Neuron (in vitro differentiated cells): ENCODE results near the gene PPM1D.
"Not testable (repeated sequence)": the region's sequence is repeated elsewhere in the genome, so short reads cannot be mapped to it uniquely, and the experiment has no call there.

Experiments
- H2AFZ ChIP-seq: one replicate; pipeline ENCODE4 v1.6.1; 2013; ENCODE audit warnings: low read depth, mild to moderate bottlenecking, inconsistent platforms, low read length, moderate library complexity
- H3K27me3 ChIP-seq: one replicate; pipeline ENCODE4 v1.6.1; 2013; ENCODE audit warnings: low read length; ENCODE audit not compliant: insufficient read depth
- H3K36me3 ChIP-seq: one replicate; pipeline ENCODE4 v1.6.1; 2013; ENCODE audit warnings: low read length; ENCODE audit not compliant: insufficient read depth
- H3K4me1 ChIP-seq: one replicate; pipeline ENCODE4 v1.6.1; 2013; ENCODE audit warnings: low read length; ENCODE audit not compliant: insufficient read depth
- H3K4me3 ChIP-seq: 2 replicates; pipeline ENCODE4 v1.5.1; 2013; ENCODE audit warnings: mild to moderate bottlenecking, low read length, moderate library complexity
- H3K9me3 ChIP-seq: one replicate; pipeline ENCODE4 v1.6.1; 2013; ENCODE audit warnings: low read length

Gene PPM1D

GRCh38 chr17:60599220-60599619 is 773 bp upstream of the PPM1D start:
- Histone ChIP-seq H3K4me3 (peak overlapping the region; percentile 97), H3K4me1 (peaks cover 9% of the 10 kb centered on the region), H2AFZ (peak overlapping the region; percentile 39), H3K9me3 (no peaks in the 10 kb centered on the region), H3K27me3 (no peaks in the 10 kb centered on the region), H3K36me3 (no peaks in the 10 kb centered on the region)

DNA sequence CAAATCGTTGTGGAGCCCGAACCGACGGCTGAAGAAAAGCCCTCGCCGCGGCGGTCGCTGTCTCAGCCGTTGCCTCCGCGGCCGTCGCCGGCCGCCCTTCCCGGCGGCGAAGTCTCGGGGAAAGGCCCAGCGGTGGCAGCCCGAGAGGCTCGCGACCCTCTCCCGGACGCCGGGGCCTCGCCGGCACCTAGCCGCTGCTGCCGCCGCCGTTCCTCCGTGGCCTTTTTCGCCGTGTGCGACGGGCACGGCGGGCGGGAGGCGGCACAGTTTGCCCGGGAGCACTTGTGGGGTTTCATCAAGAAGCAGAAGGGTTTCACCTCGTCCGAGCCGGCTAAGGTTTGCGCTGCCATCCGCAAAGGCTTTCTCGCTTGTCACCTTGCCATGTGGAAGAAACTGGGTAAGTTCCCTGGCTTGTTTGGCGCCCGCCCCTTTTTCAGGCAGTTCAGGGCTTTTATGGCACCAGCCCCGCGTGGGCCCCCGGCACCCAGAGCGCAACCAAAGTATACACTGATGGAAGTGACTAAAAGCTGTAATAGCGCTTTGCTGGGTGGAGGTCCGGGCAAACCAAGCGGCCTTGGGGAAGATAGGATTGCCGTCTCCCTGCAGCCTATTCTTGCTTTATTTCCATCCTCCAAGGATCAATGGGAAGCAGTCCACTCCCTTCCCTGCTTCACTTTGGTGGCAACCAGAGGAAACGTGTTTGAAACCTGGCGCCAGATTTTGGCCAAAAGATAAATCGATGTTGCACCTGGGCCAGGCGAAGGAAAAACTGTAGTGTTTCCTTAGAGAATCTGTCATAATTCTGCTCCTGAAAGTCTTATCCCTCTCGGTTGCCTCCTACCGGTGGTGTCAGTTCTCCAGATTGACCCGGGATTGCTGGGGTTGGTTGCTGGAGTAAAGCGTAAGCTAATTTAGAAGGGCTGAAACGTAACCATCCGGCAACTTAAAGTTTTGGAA is 775 bp downstream of the PPM1D start:
- Histone ChIP-seq H3K4me1 (peaks cover 9% of the 10 kb centered on the region), H2AFZ (peak overlapping the region; percentile 83), H3K9me3 (no peaks in the 10 kb centered on the region), H3K36me3 (no peaks in the 10 kb centered on the region), H3K4me3 (peak overlapping the region; percentile 97), H3K27me3 (no peaks in the 10 kb centered on the region)

DNA sequence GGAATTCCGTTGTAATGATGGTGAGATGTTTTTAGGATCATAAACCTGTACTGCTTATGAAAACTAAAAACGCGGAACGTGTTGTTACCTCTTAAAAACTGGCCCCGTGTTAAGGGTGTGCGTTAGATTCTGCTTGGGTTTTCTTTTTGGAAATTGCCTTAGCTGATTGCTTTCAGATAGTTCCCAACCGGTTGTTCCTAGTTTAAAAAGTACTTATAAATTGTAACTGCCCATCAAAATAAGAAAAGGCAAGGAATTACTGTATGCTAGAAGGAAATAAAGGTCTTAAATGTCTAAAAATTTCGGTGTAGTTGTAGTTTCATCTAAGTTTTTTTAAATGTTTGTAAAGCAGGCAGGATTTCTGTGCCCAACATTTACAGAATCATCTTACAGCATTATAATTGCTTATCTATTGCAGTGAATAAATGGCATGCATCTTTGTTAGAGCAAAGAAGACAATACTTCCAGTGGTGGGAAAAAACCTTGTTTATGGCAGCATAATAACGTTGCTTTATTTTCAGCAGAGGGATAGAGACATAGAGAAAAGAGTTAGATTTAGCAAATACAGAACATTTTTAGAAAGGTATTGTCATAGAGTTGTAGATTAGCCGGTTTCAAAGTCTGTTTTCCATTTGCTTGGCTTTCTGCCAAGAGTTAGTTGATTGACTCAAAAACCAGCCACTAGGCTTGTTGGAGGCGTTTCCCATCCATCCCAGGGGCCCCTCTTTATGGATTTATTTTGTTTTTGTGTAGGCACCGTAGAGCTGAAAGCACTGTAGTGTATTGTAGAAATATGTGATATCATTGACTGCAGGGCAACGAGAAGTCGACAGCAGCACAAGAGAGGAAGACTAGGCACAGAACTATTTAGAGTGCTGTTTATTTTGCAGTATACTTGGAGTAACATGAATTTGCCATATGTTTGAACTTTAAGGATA is 1.7 kb downstream of the PPM1D start:
- Histone ChIP-seq H3K36me3 (no peaks in the 10 kb centered on the region), H3K4me3 (peak overlapping the region; percentile 97), H3K27me3 (no peaks in the 10 kb centered on the region), H2AFZ (no peak overlapping the region), H3K9me3 (no peaks in the 10 kb centered on the region), H3K4me1 (peaks cover 9% of the 10 kb centered on the region)

DNA sequence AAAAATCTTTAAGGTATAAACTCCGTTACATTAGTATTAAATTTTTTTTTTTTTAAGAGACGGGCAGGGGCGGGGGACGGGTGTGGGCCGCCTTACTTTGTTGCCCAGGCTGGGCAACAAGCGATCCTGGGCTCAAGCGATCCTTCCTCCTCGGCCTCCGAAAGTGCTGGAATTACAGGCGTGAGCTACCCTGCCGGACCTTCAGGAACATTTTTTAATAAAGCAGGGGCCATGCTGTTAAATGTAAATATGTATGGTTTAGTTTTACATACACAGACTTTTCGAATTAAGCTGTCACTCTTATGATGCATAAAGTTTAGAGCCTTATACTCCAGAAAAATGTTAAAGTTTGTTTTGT is 2.4 kb downstream of the PPM1D start:
- no peaks in the 10 kb centered on the region for H3K27me3 ChIP-seq
- H3K9me3 ChIP-seq: no peaks in the 10 kb centered on the region
- H3K4me1 ChIP-seq: peaks cover 9% of the 10 kb centered on the region
- no peaks in the 10 kb centered on the region for H3K36me3 ChIP-seq
- H3K4me3 ChIP-seq: peak overlapping the region; percentile 97
- H2AFZ ChIP-seq: no peak overlapping the region

DNA sequence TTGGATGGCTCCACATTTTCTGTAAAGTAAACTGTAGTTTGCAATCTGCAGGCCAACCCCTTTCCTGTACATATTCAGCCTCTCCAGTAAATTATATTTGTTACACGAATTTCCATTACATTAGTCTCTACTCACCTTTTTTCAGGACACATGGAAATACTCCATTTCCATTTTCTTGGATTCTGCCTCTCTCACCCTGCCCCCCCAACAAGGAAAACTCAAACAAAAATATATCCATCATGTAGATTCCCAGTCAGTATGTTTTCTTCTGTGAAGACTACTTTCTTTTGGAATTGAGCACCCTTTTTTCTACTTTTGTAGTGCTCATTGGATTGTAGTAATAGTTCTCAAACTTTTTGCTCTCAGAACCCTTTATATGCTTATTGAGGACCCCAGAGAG is 2.9 kb downstream of the PPM1D start:
- Histone ChIP-seq H3K4me3 (peak overlapping the region; percentile 97), H3K36me3 (no peaks in the 10 kb centered on the region), H3K9me3 (no peaks in the 10 kb centered on the region), H3K27me3 (no peaks in the 10 kb centered on the region), H2AFZ (no peak overlapping the region), H3K4me1 (peaks cover 9% of the 10 kb centered on the region)

GRCh38 chr17:60603477-60603876 is 3.5 kb downstream of the PPM1D start:
- H3K4me3 ChIP-seq: peak overlapping the region; percentile 97
- H3K4me1 ChIP-seq, H3K9me3 ChIP-seq, H3K36me3 ChIP-seq, H3K27me3 ChIP-seq, H2AFZ ChIP-seq: not testable (repeated sequence)

- Histone ChIP-seq H3K9me3 (no peaks in the 10 kb centered on the region), H3K4me1 (peaks cover 4% of the 10 kb centered on the region), H3K36me3 (no peaks in the 10 kb centered on the region), H2AFZ (no peak overlapping the region), H3K4me3 (no peak overlapping the region), H3K27me3 (no peaks in the 10 kb centered on the region)
Observed at GRCh38 chr17:60604686-60605334, 4.8 kb downstream of the PPM1D start.

DNA sequence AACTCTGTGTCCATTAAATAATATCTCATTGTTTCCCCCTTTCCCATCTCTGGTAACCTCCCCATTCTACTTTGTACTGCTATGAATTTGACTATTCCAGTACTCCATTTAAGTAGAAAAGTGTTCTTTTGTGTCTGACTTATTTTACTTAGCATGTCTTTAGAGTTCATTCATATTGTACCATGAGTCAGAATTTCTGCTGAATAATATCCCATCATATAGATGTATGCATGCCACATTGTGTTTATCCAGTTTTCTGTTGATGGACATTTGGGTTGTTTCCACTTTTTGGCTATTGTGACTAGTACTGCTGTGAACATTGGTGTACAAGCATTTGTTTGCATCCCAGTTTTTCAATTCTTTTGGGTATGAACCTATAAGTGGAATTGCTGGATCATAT is 6.0 kb downstream of the PPM1D start:
- Histone ChIP-seq H2AFZ (no peak overlapping the region), H3K4me1 (peaks cover 4% of the 10 kb centered on the region), H3K36me3 (no peaks in the 10 kb centered on the region), H3K4me3 (no peak overlapping the region), H3K27me3 (no peaks in the 10 kb centered on the region), H3K9me3 (no peaks in the 10 kb centered on the region)

GRCh38 chr17:60610473-60610872 is 10.5 kb downstream of the PPM1D start:
- Histone ChIP-seq H2AFZ (no peak overlapping the region), H3K4me3 (no peak overlapping the region), H3K36me3 (peaks cover 4% of the 10 kb centered on the region), H3K27me3 (no peaks in the 10 kb centered on the region), H3K9me3 (no peaks in the 10 kb centered on the region), H3K4me1 (no peaks in the 10 kb centered on the region)

DNA sequence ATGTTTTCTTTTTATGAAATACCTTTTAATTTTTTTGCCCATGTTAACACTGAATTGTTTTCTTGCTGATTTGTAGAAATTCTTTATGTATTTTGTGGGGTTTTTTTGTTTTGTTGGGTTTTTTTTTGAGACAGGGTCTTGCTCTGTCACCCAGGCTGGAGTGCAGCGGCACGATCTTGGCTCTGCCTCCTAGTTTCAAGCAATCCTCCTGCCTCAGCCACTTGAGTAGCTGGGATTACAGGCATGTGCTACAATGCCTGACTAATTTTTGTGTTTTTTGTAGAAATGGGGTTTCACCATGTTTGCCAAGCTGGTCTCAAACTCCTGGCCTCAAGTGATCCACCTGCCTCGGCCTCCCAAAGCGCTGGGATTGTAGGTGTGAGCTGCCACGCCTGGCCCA is 11.3 kb downstream of the PPM1D start:
- not testable (repeated sequence) for H2AFZ ChIP-seq, H3K4me3 ChIP-seq, H3K27me3 ChIP-seq, H3K36me3 ChIP-seq, H3K4me1 ChIP-seq, H3K9me3 ChIP-seq

DNA sequence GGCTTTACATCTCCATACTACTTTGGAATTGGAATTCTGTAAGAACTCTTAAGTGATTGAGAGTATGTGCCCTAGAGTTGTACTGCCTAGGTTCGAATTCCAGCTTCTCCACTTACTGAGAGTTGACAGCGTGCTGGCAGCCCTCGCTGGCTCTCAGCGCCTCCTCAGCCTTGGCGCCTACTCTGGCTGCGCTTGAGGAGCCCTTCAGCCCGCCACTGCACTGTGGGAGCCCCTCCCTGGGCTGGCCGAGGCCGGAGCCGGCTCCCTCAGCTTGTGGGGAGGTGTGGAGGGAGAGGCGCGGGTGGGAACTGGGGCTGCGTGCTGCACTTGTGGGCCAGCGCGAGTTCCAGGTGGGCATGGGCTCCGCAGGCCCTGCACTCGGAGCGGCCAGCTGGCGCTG is 13.3 kb downstream of the PPM1D start:
- Histone ChIP-seq H3K36me3 (peaks cover 15% of the 10 kb centered on the region), H3K4me3 (no peak overlapping the region), H3K4me1 (no peaks in the 10 kb centered on the region), H2AFZ (no peak overlapping the region), H3K9me3 (no peaks in the 10 kb centered on the region), H3K27me3 (no peaks in the 10 kb centered on the region)

GRCh38 chr17:60613796-60614195 is 13.8 kb downstream of the PPM1D start:
- not testable (repeated sequence) for H3K9me3 ChIP-seq, H3K4me3 ChIP-seq, H3K4me1 ChIP-seq, H2AFZ ChIP-seq, H3K27me3 ChIP-seq
- peaks cover 16% of the 10 kb centered on the region for H3K36me3 ChIP-seq

GRCh38 chr17:60614247-60614646 is 14.3 kb downstream of the PPM1D start:
- not testable (repeated sequence) for H3K27me3 ChIP-seq, H3K4me3 ChIP-seq, H2AFZ ChIP-seq, H3K4me1 ChIP-seq, H3K9me3 ChIP-seq
- H3K36me3 ChIP-seq: peaks cover 16% of the 10 kb centered on the region
